ENCODE data around the gene ILF3.

GRCh38 chr19:10669246-10669645, 15.1 kb downstream of the ILF3 start:
- no peak for TF ChIP-seq POLR2A (IDR thresholded peaks at IDR 0.05)
- no peak for TF ChIP-seq POLR2AphosphoS5 (IDR thresholded peaks at IDR 0.05)
